Limb (tissue), 2 donors: ENCODE measurements around the gene HTR3A.
"Not testable (repeated sequence)": the region's sequence is repeated elsewhere in the genome, so short reads cannot be mapped to it uniquely, and the experiment has no call there.

Experiments used
- DNase-seq, 2 donors: peaks; one replicate each; pipeline ENCODE4 v3.0.0-alpha.2; 2016; ENCODE audit errors: extremely low spot score in 2 of 2

Gene HTR3A

GRCh38 chr11:113974741-113975470 is at the start of gene HTR3A:
Gene HTR3A (plus strand): TSS chr11:113975108. CDS start chr11:113975326, 218 bp downstream.
- DNase-seq: peak; percentile 36 to 70

GRCh38 chr11:113926273-113927197 is 48.4 kb upstream of the HTR3A start:
- no peak for DNase-seq

GRCh38 chr11:113928311-113928710 is 46.6 kb upstream of the HTR3A start:
- DNase-seq: no peak

- DNase-seq: no peak
Observed at GRCh38 chr11:113932788-113933187, 42.1 kb upstream of the HTR3A start.

GRCh38 chr11:113934193-113934592 is 40.7 kb upstream of the HTR3A start:
- DNase-seq: not testable (repeated sequence)

GRCh38 chr11:113934761-113935160 is 40.1 kb upstream of the HTR3A start:
- DNase-seq: no peak

GRCh38 chr11:113935858-113936257 is 39.0 kb upstream of the HTR3A start:
- DNase-seq: no peak

- DNase-seq: no peak
Observed at GRCh38 chr11:113937918-113938317, 37.0 kb upstream of the HTR3A start.

GRCh38 chr11:113942256-113942655 is 32.7 kb upstream of the HTR3A start:
- no peak for DNase-seq

- not testable (repeated sequence) for DNase-seq
Observed at GRCh38 chr11:113946162-113946561, 28.7 kb upstream of the HTR3A start.

GRCh38 chr11:113947994-113948393 is 26.9 kb upstream of the HTR3A start:
- no peak for DNase-seq

- DNase-seq: no peak
Observed at GRCh38 chr11:113949891-113950290, 25.0 kb upstream of the HTR3A start.

GRCh38 chr11:113951537-113951936 is 23.4 kb upstream of the HTR3A start:
- no peak for DNase-seq

- no peak for DNase-seq
Observed at GRCh38 chr11:113952070-113952469, 22.8 kb upstream of the HTR3A start.

GRCh38 chr11:113952588-113952987 is 22.3 kb upstream of the HTR3A start:
- no peak for DNase-seq

- no peak for DNase-seq
Observed at GRCh38 chr11:113954235-113954634, 20.7 kb upstream of the HTR3A start.

- DNase-seq: no peak
Observed at GRCh38 chr11:113956986-113957385, 17.9 kb upstream of the HTR3A start.

- no peak for DNase-seq
Observed at GRCh38 chr11:113960702-113961330, 14.1 kb upstream of the HTR3A start.

- no peak for DNase-seq
Observed at GRCh38 chr11:113967361-113967760, 7.5 kb upstream of the HTR3A start.

GRCh38 chr11:113971506-113972195 is 3.3 kb upstream of the HTR3A start:
- no peak for DNase-seq

- DNase-seq: no peak
Observed at GRCh38 chr11:113977071-113977490, 2.2 kb downstream of the HTR3A start.
